HEK293 (cell line): ENCODE data around the gene CFAP43.

Source experiments
- OVOL3 ChIP-seq: fragments of 450-650 bp; formaldehyde crosslinking; IDR thresholded peaks from 2 replicates; pipeline ENCODE4 v1.5.1; 2016; ENCODE audit warnings: missing biosample characterization, missing genetic modification characterization
- SETDB1 ChIP-seq: IDR thresholded peaks from one replicate; pipeline ENCODE4 v1.6.1; 2017; ENCODE audit warnings: mild to moderate bottlenecking, low read length, moderate library complexity, mixed read lengths; ENCODE audit not compliant: insufficient read length
- ZBTB1 ChIP-seq: fragments of 450-650 bp; formaldehyde crosslinking; IDR thresholded peaks from 2 replicates; pipeline ENCODE4 v1.5.1; 2016; ENCODE audit warnings: missing biosample characterization, missing genetic modification characterization
- ZNF449 ChIP-seq: fragments of 450-650 bp; formaldehyde crosslinking; IDR thresholded peaks from 2 replicates; pipeline ENCODE4 v1.5.1; 2017; ENCODE audit warnings: missing biosample characterization, mild to moderate bottlenecking, missing genetic modification characterization, moderate library complexity
- ZNF600 ChIP-seq: fragments of 450-650 bp; formaldehyde crosslinking; IDR thresholded peaks from 2 replicates; pipeline ENCODE4 v1.5.1; 2016; ENCODE audit warnings: missing biosample characterization, missing genetic modification characterization
- TF ChIP-seq, protein P1 (sequence below): fragments of 450-650 bp; formaldehyde crosslinking; IDR thresholded peaks from 2 replicates; pipeline ENCODE4 v1.5.1; 2016; ENCODE audit warnings: missing biosample characterization, missing genetic modification characterization

- TF ChIP-seq ZNF449 (tag by site-specific recombination): no peak
- TF ChIP-seq ZBTB1 (tag by site-specific recombination): no peak
- TF ChIP-seq, protein P1, sequence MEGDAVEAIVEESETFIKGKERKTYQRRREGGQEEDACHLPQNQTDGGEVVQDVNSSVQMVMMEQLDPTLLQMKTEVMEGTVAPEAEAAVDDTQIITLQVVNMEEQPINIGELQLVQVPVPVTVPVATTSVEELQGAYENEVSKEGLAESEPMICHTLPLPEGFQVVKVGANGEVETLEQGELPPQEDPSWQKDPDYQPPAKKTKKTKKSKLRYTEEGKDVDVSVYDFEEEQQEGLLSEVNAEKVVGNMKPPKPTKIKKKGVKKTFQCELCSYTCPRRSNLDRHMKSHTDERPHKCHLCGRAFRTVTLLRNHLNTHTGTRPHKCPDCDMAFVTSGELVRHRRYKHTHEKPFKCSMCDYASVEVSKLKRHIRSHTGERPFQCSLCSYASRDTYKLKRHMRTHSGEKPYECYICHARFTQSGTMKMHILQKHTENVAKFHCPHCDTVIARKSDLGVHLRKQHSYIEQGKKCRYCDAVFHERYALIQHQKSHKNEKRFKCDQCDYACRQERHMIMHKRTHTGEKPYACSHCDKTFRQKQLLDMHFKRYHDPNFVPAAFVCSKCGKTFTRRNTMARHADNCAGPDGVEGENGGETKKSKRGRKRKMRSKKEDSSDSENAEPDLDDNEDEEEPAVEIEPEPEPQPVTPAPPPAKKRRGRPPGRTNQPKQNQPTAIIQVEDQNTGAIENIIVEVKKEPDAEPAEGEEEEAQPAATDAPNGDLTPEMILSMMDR: no peak
- no peak for TF ChIP-seq OVOL3 (tag by site-specific recombination)
- TF ChIP-seq ZNF600 (tag by site-specific recombination): no peak
- no peak for TF ChIP-seq SETDB1
Observed at GRCh38 chr10:104119996-104120395, 112.2 kb downstream of the CFAP43 start.
